Keratinocyte (primary cell): ENCODE data around the gene NKD1. TPM values are rescaled to one million over a fixed set of nuclear protein-coding genes. Genes with fewer than 3 reads are reported as not detected.

Experiments used
- DNase-seq: peaks from one replicate; pipeline ENCODE4 v3.0.0-alpha.2; 2011; ENCODE audit warnings: low read depth, missing footprints, low spot score
- FAIRE-seq: peaks from 2 replicates; lab custom pipeline; 2011; peaks lifted over from hg19 to GRCh38; lab: Jason Lieb, UNC
- H2AFZ ChIP-seq: 2 replicates; pipeline ENCODE4 v1.6.0; 2012; ENCODE audit warnings: low read length, control low read depth, inconsistent platforms; ENCODE audit not compliant: control insufficient read depth
- H3K27ac ChIP-seq: 2 replicates; pipeline ENCODE4 v1.5.1; 2011; ENCODE audit warnings: low read length; ENCODE audit not compliant: control insufficient read depth, insufficient read depth
- H3K27me3 ChIP-seq: 3 replicates; pipeline ENCODE4 v1.6.0; 2011; ENCODE audit warnings: low read length; ENCODE audit not compliant: control insufficient read depth, insufficient read depth; ENCODE audit errors: extremely low read depth
- H3K36me3 ChIP-seq, 2 experiments: 2 replicates in 1 of 2; 3 replicates in 1 of 2; pipeline ENCODE4 v1.5.1; 2011; ENCODE audit warnings: low read length in 2 of 2, mild to moderate bottlenecking in 1 of 2; ENCODE audit not compliant: control insufficient read depth in 2 of 2, insufficient read depth in 2 of 2; ENCODE audit errors: extremely low read depth in 1 of 2
- H3K4me1 ChIP-seq: 3 replicates; pipeline ENCODE4 v1.5.1; 2011; ENCODE audit warnings: low read length; ENCODE audit not compliant: control insufficient read depth, insufficient read depth; ENCODE audit errors: extremely low read depth
- H3K4me2 ChIP-seq: 3 replicates; pipeline ENCODE4 v1.6.0; 2011; ENCODE audit warnings: low read depth, low read length; ENCODE audit not compliant: control insufficient read depth, insufficient read depth; ENCODE audit errors: extremely low read depth
- H3K4me3 ChIP-seq, 3 experiments: fragments of 200-600 bp in 1 of 3; sonication (generic) in 1 of 3; 2 replicates in 2 of 3; 3 replicates in 1 of 3; pipeline ENCODE4 v1.5.1; 2011 to 2016; ENCODE audit warnings: low read length in 3 of 3, mild to moderate bottlenecking in 3 of 3, control low read depth in 2 of 3, inconsistent platforms in 1 of 3, low read depth in 1 of 3, mixed read lengths in 1 of 3, mixed run types in 1 of 3, moderate library complexity in 1 of 3; ENCODE audit not compliant: control insufficient read depth in 2 of 3, insufficient read depth in 2 of 3; ENCODE audit errors: extremely low read depth in 1 of 3
- H3K79me2 ChIP-seq: 2 replicates; pipeline ENCODE4 v1.6.0; 2012; ENCODE audit warnings: low read length; ENCODE audit not compliant: control insufficient read depth, insufficient read depth
- H3K9ac ChIP-seq: 3 replicates; pipeline ENCODE4 v1.6.0; 2011; ENCODE audit warnings: low read length; ENCODE audit not compliant: control insufficient read depth, insufficient read depth; ENCODE audit errors: extremely low read depth
- H3K9me1 ChIP-seq: 3 replicates; pipeline ENCODE4 v1.6.0; 2011; ENCODE audit warnings: low read length; ENCODE audit not compliant: control insufficient read depth, insufficient read depth; ENCODE audit errors: extremely low read depth
- H3K9me3 ChIP-seq: 2 replicates; pipeline ENCODE4 v1.5.1; 2012; ENCODE audit warnings: low read depth, low read length; ENCODE audit not compliant: control insufficient read depth
- H4K20me1 ChIP-seq: 3 replicates; pipeline ENCODE4 v1.6.0; 2011; ENCODE audit warnings: low read length; ENCODE audit not compliant: control insufficient read depth, insufficient read depth; ENCODE audit errors: extremely low read depth
- CTCF ChIP-seq, 3 experiments: IDR thresholded peaks in 1 of 3; conservative IDR thresholded peaks in 1 of 3; optimal IDR thresholded peaks in 1 of 3; 2 replicates in 2 of 3; 3 replicates in 1 of 3; pipeline versions ENCODE3 to v1.5.1; 2011; ENCODE audit warnings: low read length in 3 of 3, mild to moderate bottlenecking in 3 of 3, moderate library complexity in 2 of 3, control low read depth in 1 of 3, inconsistent platforms in 1 of 3; ENCODE audit not compliant: insufficient read depth in 2 of 3; ENCODE audit errors: extremely low read depth in 1 of 3
- EZH2 ChIP-seq: IDR thresholded peaks from one replicate; pipeline ENCODE4 v1.6.1; 2012; ENCODE audit warnings: inconsistent platforms, mild to moderate bottlenecking, low read length, moderate library complexity
- dilution Hi-C: fragments of 300-500 bp; cut with MboI; formaldehyde crosslinking; loops from one replicate; pipeline ENCODE4 v1.7.0; 2020; ENCODE audit warnings: low sequenced_read_pairs; ENCODE audit not compliant: extremely low pct_ligation_motif_present
- polyA plus RNA-seq, 5 experiments: library from polyadenylated mRNA; depleted of rRNA in 3 of 5; stranded (reverse) in 3 of 5; stranded (forward) in 1 of 5; unstranded in 1 of 5; fragments of >200 nt; gene quantifications; 1 replicate in 1 of 5; 2 replicates in 3 of 5; 3 replicates in 1 of 5; pipeline versions ENCODE4 v1.2.1 to v1.2.3, GENCODE V29; 2011 to 2012; ENCODE audit warnings: missing spikeins in 2 of 5, low read depth in 1 of 5, low replicate concordance in 1 of 5

NKD1 gene
- polyA plus RNA-seq, 1 donor (not counting 4 experiments of a cell fraction or from before 2014, with no cell fraction given) = 0.62 TPM

DNA sequence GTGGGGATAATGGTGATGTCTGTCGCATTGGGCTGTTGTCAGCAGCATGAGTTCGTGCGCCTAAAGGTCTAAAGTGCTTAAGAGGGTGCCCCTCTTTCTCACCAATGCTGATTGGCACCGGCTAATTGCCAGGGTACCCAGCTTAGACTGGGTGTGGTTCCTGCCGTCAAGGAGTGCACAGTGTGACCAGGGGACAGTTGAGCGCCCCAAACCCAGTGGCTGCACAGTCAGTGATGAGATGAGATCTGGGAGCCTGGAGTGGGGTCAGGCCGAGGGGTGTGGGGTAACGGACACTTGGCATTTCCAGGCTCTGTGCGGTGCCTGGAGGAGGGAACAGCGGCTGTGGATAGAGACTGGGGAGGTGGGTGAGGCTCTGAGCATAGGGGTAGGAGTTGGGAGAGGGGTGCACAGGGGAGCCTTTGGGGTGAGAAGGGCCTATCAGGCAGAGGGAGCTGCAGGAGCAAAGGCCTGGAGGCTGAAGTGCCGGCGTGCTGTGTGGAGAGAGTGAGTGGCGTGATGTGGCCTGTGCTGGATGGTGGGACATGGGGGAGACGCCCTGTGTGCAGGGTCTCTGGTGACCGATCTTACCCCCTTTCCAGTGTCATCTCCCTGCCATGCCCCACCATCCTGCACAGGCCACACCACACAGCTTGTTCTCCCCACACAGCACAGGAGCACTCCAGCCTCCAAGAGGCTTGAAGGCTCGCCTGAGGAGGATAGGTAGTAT lies 74.6 kb downstream of the NKD1 start:
- no peaks in the 10 kb centered on the region for H3K36me3 ChIP-seq
- FAIRE-seq (no peak), DNase-seq (no peak)
- no peak for TF ChIP-seq EZH2
- no peak for TF ChIP-seq CTCF (optimal IDR thresholded peaks at IDR 0.05 in 1 of 3, IDR thresholded peaks at IDR 0.05 in 1 of 3, conservative IDR thresholded peaks at IDR 0.05 in 1 of 3; ENCODE audit: extremely low read depth in 1 of 3, insufficient read depth in 2 of 3, low read length in 3 of 3)
- no peaks in the 10 kb centered on the region for H3K79me2 ChIP-seq
- no peaks in the 10 kb centered on the region for H3K9me3 ChIP-seq
- no peak overlapping the region for H3K9ac ChIP-seq
- H3K27me3 ChIP-seq = no peaks in the 10 kb centered on the region
- no peak overlapping the region for H3K4me2 ChIP-seq
- dilution Hi-C loops = no loop called here
- H3K27ac ChIP-seq = no peak overlapping the region
- no peaks in the 10 kb centered on the region for H3K9me1 ChIP-seq
- H2AFZ ChIP-seq = no peak overlapping the region
- H3K4me1 ChIP-seq = no peaks in the 10 kb centered on the region
- no peak overlapping the region for H3K4me3 ChIP-seq
- no peaks in the 10 kb centered on the region for H4K20me1 ChIP-seq

- no peaks in the 10 kb centered on the region for H3K79me2 ChIP-seq
- H3K4me3 ChIP-seq = no peak overlapping the region
- dilution Hi-C loops = no loop called here
- TF ChIP-seq EZH2 (no peak), CTCF (optimal IDR thresholded peaks at IDR 0.05 in 1 of 3, IDR thresholded peaks at IDR 0.05 in 1 of 3, conservative IDR thresholded peaks at IDR 0.05 in 1 of 3; ENCODE audit: extremely low read depth in 1 of 3, insufficient read depth in 2 of 3, low read length in 3 of 3) (no peak)
- H4K20me1 ChIP-seq = no peaks in the 10 kb centered on the region
- no peak overlapping the region for H2AFZ ChIP-seq
- H3K27me3 ChIP-seq = no peaks in the 10 kb centered on the region
- no peak overlapping the region for H3K9ac ChIP-seq
- DNase-seq (no peak), FAIRE-seq (no peak)
- H3K4me2 ChIP-seq = no peak overlapping the region
- H3K27ac ChIP-seq = no peak overlapping the region
- H3K36me3 ChIP-seq = no peaks in the 10 kb centered on the region
- no peaks in the 10 kb centered on the region for H3K9me3 ChIP-seq
- H3K9me1 ChIP-seq = no peaks in the 10 kb centered on the region
- no peaks in the 10 kb centered on the region for H3K4me1 ChIP-seq
Measured at GRCh38 chr16:50624449-50624970, 76.3 kb downstream of the NKD1 start.
